Smooth muscle cell (in vitro differentiated cells): ENCODE data around the gene XPO1. TPM values are rescaled to one million over a fixed set of nuclear protein-coding genes. Genes with fewer than 3 reads are reported as not detected.
"Not testable (repeated sequence)": the region's sequence is repeated elsewhere in the genome, so short reads cannot be mapped to it uniquely, and the experiment has no call there.

Source experiments
- DNase-seq: peaks from one replicate; lab custom pipeline; 2025; ENCODE audit not compliant: unreplicated experiment; lab: John Stamatoyannopoulos, UW
- H2AFZ ChIP-seq: fragments of 200-600 bp; sonication (generic); 2 replicates; pipeline ENCODE4 v1.6.0; 2016; ENCODE audit warnings: antibody characterized with exemption, low read depth, mild to moderate bottlenecking
- H3F3A ChIP-seq: fragments of 200-600 bp; sonication (generic); 2 replicates; pipeline ENCODE4 v1.6.0; 2017; ENCODE audit warnings: antibody characterized with exemption, low read depth
- H3K27ac ChIP-seq: fragments of 200-600 bp; sonication (generic); 2 replicates; pipeline ENCODE4 v1.5.1; 2016; ENCODE audit warnings: low read depth, mild to moderate bottlenecking
- H3K27me3 ChIP-seq: fragments of 200-600 bp; sonication (generic); 2 replicates; pipeline ENCODE4 v1.6.1; 2016; ENCODE audit warnings: low read depth, mild to moderate bottlenecking
- H3K36me3 ChIP-seq: fragments of 200-600 bp; sonication (generic); 2 replicates; pipeline ENCODE4 v1.5.1; 2016; ENCODE audit warnings: low read depth
- H3K4me1 ChIP-seq: fragments of 200-600 bp; sonication (generic); 2 replicates; pipeline ENCODE4 v1.5.1; 2016; ENCODE audit warnings: low read depth
- H3K4me2 ChIP-seq: fragments of 200-600 bp; sonication (generic); 2 replicates; pipeline ENCODE4 v1.6.0; 2016; ENCODE audit warnings: mild to moderate bottlenecking
- H3K4me3 ChIP-seq: fragments of 200-600 bp; sonication (generic); 2 replicates; pipeline ENCODE4 v1.5.1; 2016; ENCODE audit warnings: mild to moderate bottlenecking
- H3K79me2 ChIP-seq: fragments of 200-600 bp; sonication (generic); 2 replicates; pipeline ENCODE4 v1.6.0; 2016; ENCODE audit warnings: low read depth, mild to moderate bottlenecking
- H3K9ac ChIP-seq: fragments of 200-600 bp; sonication (generic); 2 replicates; pipeline ENCODE4 v1.6.0; 2016; ENCODE audit warnings: low read depth
- H3K9me3 ChIP-seq: fragments of 200-600 bp; sonication (generic); replicated peaks from 2 replicates; pipeline ENCODE4 v1.5.1; 2016; ENCODE audit warnings: low read depth
- H4K20me1 ChIP-seq: fragments of 200-600 bp; sonication (generic); 2 replicates; pipeline ENCODE4 v1.6.0; 2016; ENCODE audit warnings: low read depth
- WGBS: methylation state at CpG from one replicate; pipeline ENCODE4 v1.1.7; 2016; ENCODE audit warnings: low lambda C conversion rate; 5-methylcytosine and 5-hydroxymethylcytosine counted together
- polyA plus RNA-seq: library from polyadenylated mRNA; unstranded; fragments of >200 nt; fragmentation: Nextera tagmentation; extraction: Ambion mirVana; gene quantifications from 2 replicates; pipeline ENCODE4 v1.2.1, GENCODE V29; 2016
- total RNA-seq: library from RNA; depleted of rRNA; stranded (reverse); fragments of >200 nt; gene quantifications from 2 replicates; pipeline ENCODE4 v1.2.3, GENCODE V29; 2014
- TF ChIP-seq, protein P1 (sequence below): fragments of 200-600 bp; sonication (generic); IDR thresholded peaks from 2 replicates; pipeline ENCODE4 v1.5.1; 2017; ENCODE audit warnings: borderline replicate concordance, mild to moderate bottlenecking, antibody characterized with exemption; ENCODE audit not compliant: insufficient read depth, poor library complexity, severe bottlenecking

Gene XPO1
- total and polyA plus RNA-seq, 2 experiments from 2014 or later: 42.6 to 449 TPM

DNA sequence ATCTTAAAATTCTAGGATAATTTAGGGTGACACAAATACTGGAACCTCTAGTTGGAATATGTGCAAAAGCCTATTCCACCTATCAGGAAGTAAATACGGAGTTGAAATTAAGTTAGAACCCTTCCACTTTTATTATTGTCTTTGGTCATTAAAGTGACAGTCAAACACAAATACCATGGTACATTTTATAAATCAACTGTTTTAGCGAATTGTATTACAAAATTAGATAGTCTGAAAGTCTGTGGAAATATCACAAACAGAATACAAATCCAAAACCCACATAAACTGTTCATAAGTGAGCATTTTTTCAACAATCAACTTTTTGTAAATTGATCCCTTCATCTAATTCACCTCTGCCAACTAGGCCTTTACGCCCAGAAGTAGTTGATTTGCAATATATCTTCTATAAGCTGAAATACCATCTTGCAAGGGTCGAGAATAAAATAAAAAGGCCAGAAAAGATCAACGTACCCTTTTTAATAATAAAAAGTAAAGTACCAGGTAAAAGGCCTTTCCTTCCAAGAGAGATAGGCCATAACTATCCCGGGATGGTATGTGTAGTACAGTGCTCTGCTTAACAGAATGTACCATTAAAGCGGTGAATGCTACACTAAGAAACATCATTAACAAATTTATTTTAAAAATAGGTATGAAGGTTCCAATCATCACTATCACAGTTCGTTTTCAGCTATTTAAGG lies 68.6 kb downstream of the XPO1 start:
- Histone ChIP-seq H3K79me2 (peaks cover 74% of the 10 kb centered on the region), H3K27me3 (no peaks in the 10 kb centered on the region), H2AFZ (peak overlapping the region; percentile 37), H4K20me1 (peaks cover 56% of the 10 kb centered on the region), H3K4me2 (peak overlapping the region; percentile 96), H3K4me1 (peaks cover 24% of the 10 kb centered on the region), H3K36me3 (no peaks in the 10 kb centered on the region), H3K9ac (peak overlapping the region; percentile 99), H3K27ac (peak overlapping the region; percentile 99), H3K9me3 (no peaks in the 10 kb centered on the region), H3F3A (peaks cover 3% of the 10 kb centered on the region), H3K4me3 (peak overlapping the region; percentile 93)
- TF ChIP-seq, protein P1, sequence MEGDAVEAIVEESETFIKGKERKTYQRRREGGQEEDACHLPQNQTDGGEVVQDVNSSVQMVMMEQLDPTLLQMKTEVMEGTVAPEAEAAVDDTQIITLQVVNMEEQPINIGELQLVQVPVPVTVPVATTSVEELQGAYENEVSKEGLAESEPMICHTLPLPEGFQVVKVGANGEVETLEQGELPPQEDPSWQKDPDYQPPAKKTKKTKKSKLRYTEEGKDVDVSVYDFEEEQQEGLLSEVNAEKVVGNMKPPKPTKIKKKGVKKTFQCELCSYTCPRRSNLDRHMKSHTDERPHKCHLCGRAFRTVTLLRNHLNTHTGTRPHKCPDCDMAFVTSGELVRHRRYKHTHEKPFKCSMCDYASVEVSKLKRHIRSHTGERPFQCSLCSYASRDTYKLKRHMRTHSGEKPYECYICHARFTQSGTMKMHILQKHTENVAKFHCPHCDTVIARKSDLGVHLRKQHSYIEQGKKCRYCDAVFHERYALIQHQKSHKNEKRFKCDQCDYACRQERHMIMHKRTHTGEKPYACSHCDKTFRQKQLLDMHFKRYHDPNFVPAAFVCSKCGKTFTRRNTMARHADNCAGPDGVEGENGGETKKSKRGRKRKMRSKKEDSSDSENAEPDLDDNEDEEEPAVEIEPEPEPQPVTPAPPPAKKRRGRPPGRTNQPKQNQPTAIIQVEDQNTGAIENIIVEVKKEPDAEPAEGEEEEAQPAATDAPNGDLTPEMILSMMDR: no peak
- 7% methylated on average over 8 of the region's 8 CpGs for WGBS
- no peak for DNase-seq

DNA sequence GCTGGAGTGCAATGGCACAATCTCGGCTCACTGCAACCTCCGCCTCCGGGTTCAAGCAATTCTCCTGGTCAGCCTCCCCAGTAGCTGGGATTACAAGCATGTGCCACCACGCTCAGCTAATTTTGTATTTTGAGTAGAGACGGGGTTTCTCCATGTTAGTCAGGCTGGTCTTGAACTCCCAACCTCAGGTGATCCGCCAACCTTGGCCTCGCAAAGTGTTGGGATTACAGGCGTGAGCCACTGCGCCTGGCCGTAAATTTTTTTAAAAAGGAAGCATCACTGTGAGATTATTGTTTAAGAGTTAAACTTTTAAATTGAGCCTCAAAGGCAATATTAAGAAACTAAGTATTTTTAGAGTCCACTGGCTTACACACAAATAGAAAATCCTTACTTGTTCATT lies 69.9 kb downstream of the XPO1 start:
- H3K27me3 ChIP-seq, H3K4me3 ChIP-seq, DNase-seq, H3F3A ChIP-seq, H2AFZ ChIP-seq, H3K27ac ChIP-seq, H3K36me3 ChIP-seq, H3K9ac ChIP-seq, H3K9me3 ChIP-seq: not testable (repeated sequence)
- peaks cover 31% of the 10 kb centered on the region for H3K4me1 ChIP-seq
- peak overlapping the region; percentile 96 for H3K4me2 ChIP-seq
- H3K79me2 ChIP-seq: peaks cover 82% of the 10 kb centered on the region
- 95% methylated on average over 10 of the region's 10 CpGs for WGBS
- H4K20me1 ChIP-seq: peaks cover 70% of the 10 kb centered on the region

DNA sequence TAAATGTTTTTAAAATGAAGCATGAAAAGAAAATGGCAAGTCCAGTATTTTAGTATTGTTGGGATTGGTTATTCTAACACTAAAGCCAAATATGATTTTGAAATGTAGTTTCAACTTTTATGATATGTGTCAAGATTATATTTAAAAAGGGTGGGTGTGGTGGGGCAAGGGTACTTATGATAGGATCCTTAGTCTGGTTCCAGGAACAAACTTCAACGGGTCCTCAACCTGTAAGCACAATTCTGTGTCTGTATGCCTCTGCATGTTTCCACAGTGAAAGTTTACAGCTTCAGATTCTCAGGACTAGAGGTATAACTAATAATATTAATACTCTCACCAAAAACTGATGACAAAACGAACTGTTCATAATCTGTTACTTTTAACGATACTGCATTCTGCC lies 73.1 kb downstream of the XPO1 start:
- peaks cover 100% of the 10 kb centered on the region for H4K20me1 ChIP-seq
- no peak overlapping the region for H2AFZ ChIP-seq
- H3K36me3 ChIP-seq: no peaks in the 10 kb centered on the region
- peaks cover 100% of the 10 kb centered on the region for H3K79me2 ChIP-seq
- no peaks in the 10 kb centered on the region for H3F3A ChIP-seq
- 82% methylated on average over 3 of the region's 3 CpGs for WGBS
- peaks cover 23% of the 10 kb centered on the region for H3K4me1 ChIP-seq
- H3K27ac ChIP-seq: peak overlapping the region; percentile 23
- H3K4me3 ChIP-seq: no peak overlapping the region
- no peak for DNase-seq
- no peaks in the 10 kb centered on the region for H3K27me3 ChIP-seq
- H3K9ac ChIP-seq: no peak overlapping the region
- H3K4me2 ChIP-seq: no peak overlapping the region
- H3K9me3 ChIP-seq: no peaks in the 10 kb centered on the region
- TF ChIP-seq, protein P1: no peak

DNA sequence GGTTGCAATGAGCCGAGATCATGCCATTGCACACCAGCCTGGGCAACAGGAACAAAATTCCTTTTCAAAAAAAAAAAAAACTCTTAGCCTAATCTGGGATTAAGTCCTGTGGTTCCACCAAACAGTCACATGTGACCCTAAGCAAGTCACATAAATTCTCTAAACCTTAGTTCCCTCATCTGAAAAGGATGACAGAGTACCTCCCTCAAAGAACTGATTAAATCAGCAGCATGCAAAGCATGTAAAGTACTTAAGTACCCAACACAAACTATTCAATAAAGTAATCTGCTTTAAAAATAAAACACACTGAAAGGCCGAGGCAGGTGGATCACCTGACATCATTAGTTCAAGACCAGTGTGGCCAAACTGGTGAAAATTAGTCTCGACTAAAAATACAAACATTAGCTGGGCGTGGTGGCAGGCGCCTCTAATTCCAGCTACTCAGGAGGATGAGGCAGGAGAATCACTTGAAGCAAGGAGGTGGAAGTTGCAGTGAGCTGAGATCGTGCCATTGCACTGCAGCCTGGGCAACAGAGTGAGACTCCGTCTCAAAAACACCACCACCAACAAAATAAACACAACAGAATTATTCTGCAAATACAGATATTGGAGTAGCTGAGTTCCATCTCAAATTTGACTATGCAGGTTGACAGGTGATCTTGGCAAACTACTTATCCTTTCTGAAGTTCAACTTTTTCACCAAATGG lies 74.2 kb downstream of the XPO1 start:
- peaks cover 15% of the 10 kb centered on the region for H3K4me1 ChIP-seq
- TF ChIP-seq, protein P1: no peak
- no peak for DNase-seq
- no peak overlapping the region for H3K9ac ChIP-seq
- peaks cover 100% of the 10 kb centered on the region for H3K79me2 ChIP-seq
- peaks cover 100% of the 10 kb centered on the region for H4K20me1 ChIP-seq
- H3K27me3 ChIP-seq: no peaks in the 10 kb centered on the region
- no peak overlapping the region for H3K4me3 ChIP-seq
- no peak overlapping the region for H3K27ac ChIP-seq
- H3F3A ChIP-seq: no peaks in the 10 kb centered on the region
- no peak overlapping the region for H2AFZ ChIP-seq
- H3K9me3 ChIP-seq: no peaks in the 10 kb centered on the region
- no peak overlapping the region for H3K4me2 ChIP-seq
- 75% methylated on average over 7 of the region's 7 CpGs for WGBS
- no peaks in the 10 kb centered on the region for H3K36me3 ChIP-seq
